GM21367 (cell line): ENCODE results near the gene CDKL2.
"Not testable (repeated sequence)": the region's sequence is repeated elsewhere in the genome, so short reads cannot be mapped to it uniquely, and the experiment has no call there.

Experiments
- ATAC-seq: cut with Tn5 transposase; IDR thresholded peaks from one replicate; pipeline ENCODE4 v1.9.1; 2021; ENCODE audit not compliant: unreplicated experiment

Gene CDKL2

GRCh38 chr4:75630174-75630936 is at the start of gene CDKL2:
TSS of gene CDKL2 (minus strand) at chr4:75630528. CDS start at chr4:75625988, 4,540 bp downstream.
- peak; percentile 99 for ATAC-seq

- ATAC-seq: no peak
Observed at GRCh38 chr4:75678965-75679364, 48.6 kb upstream of the CDKL2 start.

GRCh38 chr4:75678473-75678872 is 48.1 kb upstream of the CDKL2 start:
- ATAC-seq: no peak

- ATAC-seq: no peak
Observed at GRCh38 chr4:75675004-75675531, 44.7 kb upstream of the CDKL2 start.

- ATAC-seq: no peak
Observed at GRCh38 chr4:75673959-75674328, 43.6 kb upstream of the CDKL2 start.

- peak; percentile 91 for ATAC-seq
Observed at GRCh38 chr4:75673027-75673958, 43.0 kb upstream of the CDKL2 start, which contains the start of gene G3BP2. TSS of gene G3BP2 (minus strand) at chr4:75673411. CDS start at chr4:75662025, 11,386 bp downstream.

- ATAC-seq: peak; percentile 25
Observed at GRCh38 chr4:75672461-75673026, 42.2 kb upstream of the CDKL2 start.

GRCh38 chr4:75671802-75672421 is 41.6 kb upstream of the CDKL2 start:
- ATAC-seq: no peak

- no peak for ATAC-seq
Observed at GRCh38 chr4:75668596-75668995, 38.3 kb upstream of the CDKL2 start.

GRCh38 chr4:75667636-75668035 is 37.3 kb upstream of the CDKL2 start:
- not testable (repeated sequence) for ATAC-seq

GRCh38 chr4:75666299-75666698 is 36.0 kb upstream of the CDKL2 start:
- no peak for ATAC-seq

- not testable (repeated sequence) for ATAC-seq
Observed at GRCh38 chr4:75664604-75665003, 34.3 kb upstream of the CDKL2 start.

GRCh38 chr4:75662626-75663025 is 32.3 kb upstream of the CDKL2 start:
- ATAC-seq: no peak

- no peak for ATAC-seq
Observed at GRCh38 chr4:75660491-75660890, 30.2 kb upstream of the CDKL2 start.

- ATAC-seq: no peak
Observed at GRCh38 chr4:75659512-75660031, 29.2 kb upstream of the CDKL2 start.

- no peak for ATAC-seq
Observed at GRCh38 chr4:75658876-75659275, 28.5 kb upstream of the CDKL2 start.

- peak; percentile 83 for ATAC-seq
Observed at GRCh38 chr4:75655562-75655961, 25.2 kb upstream of the CDKL2 start.

- no peak for ATAC-seq
Observed at GRCh38 chr4:75654905-75655304, 24.6 kb upstream of the CDKL2 start.

- no peak for ATAC-seq
Observed at GRCh38 chr4:75653845-75654503, 23.6 kb upstream of the CDKL2 start.

GRCh38 chr4:75644095-75644494 is 13.8 kb upstream of the CDKL2 start:
- no peak for ATAC-seq
